HFFc6 (cell line): ENCODE data around the gene WDR41. TPM values are rescaled to one million over a fixed set of nuclear protein-coding genes. Genes with fewer than 3 reads are reported as not detected.

Source experiments
- DNase-seq: peaks from one replicate; pipeline ENCODE4 v3.0.0-alpha.2; 2018
- H3K27ac Mint-ChIP-seq: 2 replicates; pipeline ENCODE4 v1.8.0; 2020; ENCODE audit warnings: mild to moderate bottlenecking, mixed read lengths
- H3K27me3 Mint-ChIP-seq: 2 replicates; pipeline ENCODE4 v1.8.0; 2021; ENCODE audit warnings: mild to moderate bottlenecking, moderate library complexity, mixed read lengths; ENCODE audit not compliant: insufficient read depth
- H3K36me3 Mint-ChIP-seq: 2 replicates; pipeline ENCODE4 v1.8.0; 2021; ENCODE audit warnings: low read depth, mixed read lengths
- H3K4me1 Mint-ChIP-seq: 2 replicates; pipeline ENCODE4 v1.8.0; 2020; ENCODE audit warnings: low read depth, mixed read lengths
- H3K4me3 Mint-ChIP-seq: 2 replicates; pipeline ENCODE4 v1.8.0; 2020; ENCODE audit warnings: mild to moderate bottlenecking, moderate library complexity, mixed read lengths
- H3K9me3 Mint-ChIP-seq: 2 replicates; pipeline ENCODE4 v1.8.0; 2020; ENCODE audit warnings: mild to moderate bottlenecking, mixed read lengths
- CTCF ChIP-seq: fragments of 200-600 bp; sonication (generic); IDR thresholded peaks from 2 replicates; pipeline ENCODE4 v1.5.0; 2021; ENCODE audit warnings: antibody characterized with exemption, mild to moderate bottlenecking
- total RNA-seq, 6 experiments: library from RNA; stranded (reverse); fragmentation: NEBNext Ultra II Directional; extraction: Animal tissue kit (Norgen Biotek cat#: 25700); gene quantifications; 2 replicates in 1 of 6; 3 replicates in 5 of 6; pipeline ENCODE4 v1.2.3, GENCODE V29; 2021

WDR41 gene
- total RNA-seq, 6 experiments from 2014 or later = 50.1 to 63.5 (median 56.8) TPM

- H3K27me3 Mint-ChIP-seq = peaks cover 2% of the 10 kb centered on the region
- DNase-seq = no peak
- no peaks in the 10 kb centered on the region for H3K9me3 Mint-ChIP-seq
- TF ChIP-seq CTCF = no peak
- H3K36me3 Mint-ChIP-seq = peaks cover 43% of the 10 kb centered on the region
- H3K4me3 Mint-ChIP-seq = no peak overlapping the region
- no peak overlapping the region for H3K27ac Mint-ChIP-seq
- H3K4me1 Mint-ChIP-seq = peaks cover 14% of the 10 kb centered on the region
Observed at GRCh38 chr5:77443670-77444069, 48.4 kb downstream of the WDR41 start.

GRCh38 chr5:77438071-77438470, 54.0 kb downstream of the WDR41 start:
- no peaks in the 10 kb centered on the region for H3K9me3 Mint-ChIP-seq
- no peak for TF ChIP-seq CTCF
- peaks cover 29% of the 10 kb centered on the region for H3K4me1 Mint-ChIP-seq
- H3K27ac Mint-ChIP-seq = no peak overlapping the region
- H3K4me3 Mint-ChIP-seq = no peak overlapping the region
- H3K27me3 Mint-ChIP-seq = peaks cover 2% of the 10 kb centered on the region; the same call in 1 of the 2 replicates
- DNase-seq = no peak
- H3K36me3 Mint-ChIP-seq = peaks cover 48% of the 10 kb centered on the region

DNA sequence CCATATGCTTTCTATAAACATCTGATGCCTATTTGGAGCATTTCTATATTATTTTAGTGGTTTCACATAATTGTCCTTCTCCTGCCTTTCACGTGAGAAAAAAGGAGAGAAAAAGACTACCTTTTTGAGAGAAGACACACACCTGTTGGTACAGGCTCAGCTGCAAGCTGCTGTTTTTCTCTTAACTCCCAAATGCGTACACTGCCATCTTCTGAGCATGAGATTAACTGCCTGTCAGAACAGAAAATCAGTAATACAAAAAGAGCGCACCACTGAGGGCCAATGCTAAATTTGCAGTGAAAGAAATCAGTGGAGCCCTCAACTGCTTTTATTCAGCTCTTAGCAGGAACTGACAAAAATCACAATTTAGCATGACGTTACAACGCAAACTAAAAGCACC, 54.9 kb downstream of the WDR41 start:
- Mint-ChIP-seq H3K4me1 (peaks cover 32% of the 10 kb centered on the region), H3K9me3 (no peaks in the 10 kb centered on the region), H3K27ac (no peak overlapping the region), H3K4me3 (no peak overlapping the region), H3K27me3 (peaks cover 2% of the 10 kb centered on the region; the same call in 1 of the 2 replicates), H3K36me3 (peaks cover 55% of the 10 kb centered on the region)
- no peak for DNase-seq
- TF ChIP-seq CTCF = peak; percentile 44

DNA sequence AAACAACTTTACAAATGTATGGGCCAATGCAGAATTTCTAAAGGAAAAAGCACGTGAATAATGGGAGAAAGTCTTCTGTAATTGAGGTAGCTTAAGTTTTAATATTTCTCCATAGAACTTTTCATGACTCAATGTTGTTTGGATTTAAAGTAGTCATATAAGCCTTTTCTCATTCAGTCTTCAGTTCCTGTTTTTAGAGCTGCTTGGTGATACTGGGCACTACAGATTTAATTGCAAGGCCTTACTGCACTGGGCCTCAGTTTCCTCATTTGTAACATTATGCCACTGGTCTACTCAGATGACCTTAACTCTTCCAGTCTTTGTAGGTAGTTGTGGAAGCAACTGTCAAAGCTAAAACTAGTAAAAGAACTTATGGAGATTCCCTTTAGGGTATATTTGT, 60.4 kb downstream of the WDR41 start:
- TF ChIP-seq CTCF = no peak
- Mint-ChIP-seq H3K27ac (peak overlapping the region; percentile 79), H3K4me1 (peaks cover 83% of the 10 kb centered on the region), H3K9me3 (no peaks in the 10 kb centered on the region), H3K4me3 (peak overlapping the region; percentile 55), H3K27me3 (peaks cover 2% of the 10 kb centered on the region; the same call in 1 of the 2 replicates), H3K36me3 (peaks cover 51% of the 10 kb centered on the region)
- no peak for DNase-seq

DNA sequence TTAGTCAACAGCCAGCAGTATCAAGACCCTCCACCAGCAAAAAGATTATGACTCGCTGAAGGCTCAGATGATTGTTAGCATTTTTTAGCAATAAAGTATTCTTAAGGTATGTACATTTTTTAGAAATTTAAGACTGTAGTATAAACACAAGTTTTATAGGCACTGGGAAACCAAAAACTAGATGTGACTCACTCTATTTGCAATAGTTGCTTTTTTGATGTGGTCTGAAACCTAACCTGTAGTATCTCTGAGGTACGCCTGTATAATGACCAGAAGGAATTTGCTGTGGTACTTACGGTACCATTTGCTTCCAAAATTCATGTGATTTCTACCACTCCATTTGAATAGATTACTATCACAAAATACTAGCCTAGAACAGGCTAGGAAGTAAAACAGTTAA, 60.8 kb downstream of the WDR41 start:
- peaks cover 2% of the 10 kb centered on the region; the same call in 1 of the 2 replicates for H3K27me3 Mint-ChIP-seq
- no peaks in the 10 kb centered on the region for H3K9me3 Mint-ChIP-seq
- peaks cover 46% of the 10 kb centered on the region for H3K36me3 Mint-ChIP-seq
- peaks cover 85% of the 10 kb centered on the region for H3K4me1 Mint-ChIP-seq
- peak overlapping the region; percentile 79 for H3K27ac Mint-ChIP-seq
- TF ChIP-seq CTCF = no peak
- DNase-seq = peak; percentile 60
- peak overlapping the region; percentile 55 for H3K4me3 Mint-ChIP-seq

GRCh38 chr5:77430726-77431125, 61.4 kb downstream of the WDR41 start:
- peak overlapping the region; percentile 55 for H3K4me3 Mint-ChIP-seq
- no peaks in the 10 kb centered on the region for H3K9me3 Mint-ChIP-seq
- DNase-seq = peak; percentile 85
- peaks cover 41% of the 10 kb centered on the region for H3K36me3 Mint-ChIP-seq
- peak overlapping the region; percentile 79 for H3K27ac Mint-ChIP-seq
- TF ChIP-seq CTCF = no peak
- H3K4me1 Mint-ChIP-seq = peaks cover 85% of the 10 kb centered on the region
- H3K27me3 Mint-ChIP-seq = peaks cover 2% of the 10 kb centered on the region; the same call in 1 of the 2 replicates
